GM12864 (cell line): Measurements from ENCODE around the gene TAL1.

Experiments used
- DNase-seq: peaks from one replicate; pipeline ENCODE4 v3.0.0-alpha.2; 2011; ENCODE audit warnings: low read depth
- H3K4me3 ChIP-seq: 2 replicates; pipeline ENCODE4 v1.5.1; 2011; ENCODE audit warnings: mild to moderate bottlenecking, low read depth, low read length, control low read depth
- CTCF ChIP-seq: IDR thresholded peaks from 2 replicates; pipeline ENCODE4 v1.5.1; 2011; ENCODE audit warnings: low read depth, mild to moderate bottlenecking, moderate library complexity, low read length, control low read depth, inconsistent platforms; ENCODE audit errors: missing control alignments

TAL1 gene

GRCh38 chr1:47252795-47253194 lies 20.8 kb upstream of the TAL1 start:
- no peak for TF ChIP-seq CTCF
- no peak for DNase-seq
- no peak overlapping the region for H3K4me3 ChIP-seq

GRCh38 chr1:47252369-47252768 lies 20.3 kb upstream of the TAL1 start:
- H3K4me3 ChIP-seq = no peak overlapping the region
- TF ChIP-seq CTCF = no peak
- no peak for DNase-seq

- TF ChIP-seq CTCF = no peak
- DNase-seq = no peak
- H3K4me3 ChIP-seq = no peak overlapping the region
Observed at GRCh38 chr1:47249755-47250154, 17.7 kb upstream of the TAL1 start.

- H3K4me3 ChIP-seq = no peak overlapping the region
- no peak for DNase-seq
- TF ChIP-seq CTCF = no peak
Observed at GRCh38 chr1:47244339-47244862, 12.4 kb upstream of the TAL1 start.

- no peak for TF ChIP-seq CTCF
- no peak overlapping the region for H3K4me3 ChIP-seq
- DNase-seq = no peak
Observed at GRCh38 chr1:47243910-47244309, 11.9 kb upstream of the TAL1 start.

- DNase-seq = no peak
- H3K4me3 ChIP-seq = no peak overlapping the region
- TF ChIP-seq CTCF = no peak
Observed at GRCh38 chr1:47241114-47242113, 9.4 kb upstream of the TAL1 start.
